Measurements from ENCODE around the gene DGKQ. TPM values are rescaled to one million over a fixed set of nuclear protein-coding genes. Genes with fewer than 3 reads are reported as not detected.

The DGKQ gene
- total RNA-seq, 1 experiment from 2014 or later = 12.4 TPM

DNA sequence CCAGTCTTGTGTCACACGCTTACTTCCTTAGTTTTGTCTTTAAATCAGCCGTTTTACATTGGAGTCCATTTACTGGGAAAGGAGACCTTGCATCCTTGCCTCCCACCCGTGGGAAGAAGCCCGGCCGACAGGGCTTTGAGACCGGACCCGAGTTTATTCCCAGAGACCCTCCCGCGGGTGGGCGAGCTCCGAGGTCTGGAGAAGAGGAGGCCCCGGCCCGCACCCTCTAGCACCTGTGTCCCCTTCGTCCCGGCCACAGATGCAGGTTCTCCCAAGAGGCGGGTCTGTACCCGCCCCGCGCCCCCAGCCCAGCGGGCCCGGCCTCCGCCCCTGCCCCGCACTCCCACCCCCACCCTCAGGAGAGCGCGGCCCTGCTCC, 23.6 kb upstream of the DGKQ start:
- Histone ChIP-seq H2BK12ac (ENCODE audit: insufficient read length, low read depth, low read length) (no peak overlapping the region), H2AK5ac (ENCODE audit: insufficient read length, low read length) (no peak overlapping the region), H3K18ac (ENCODE audit: insufficient read length, low read depth, low read length) (no peak overlapping the region), H3T11ph (ENCODE audit: low read length) (no peak overlapping the region), H3K14ac (ENCODE audit: insufficient read depth, low read length) (no peak overlapping the region), H3K27ac (ENCODE audit: insufficient read length, low read depth, low read length) (no peak overlapping the region), H4K20me1 (ENCODE audit: control insufficient read depth, insufficient read depth, insufficient read length) (no peaks in the 10 kb centered on the region), H3K9me3 (ENCODE audit: control insufficient read depth, low read depth, low read length) (no peaks in the 10 kb centered on the region), H3K79me2 (ENCODE audit: insufficient read depth, low read length) (no peaks in the 10 kb centered on the region), H2BK15ac (ENCODE audit: low read depth, low read length) (no peak overlapping the region), H3K23me2 (ENCODE audit: insufficient read length, low read depth, low read length, poor library complexity, severe bottlenecking) (peaks cover 4% of the 10 kb centered on the region), H2BK120ac (ENCODE audit: low read depth, low read length, poor library complexity, severe bottlenecking) (no peak overlapping the region), H3K23ac (ENCODE audit: insufficient read length, low read depth, low read length) (no peak overlapping the region), H3K4me2 (ENCODE audit: insufficient read depth, insufficient read length, low read length) (no peak overlapping the region), H3K27me3 (ENCODE audit: insufficient read depth, low read length) (peaks cover 29% of the 10 kb centered on the region; the same call in 1 of the 2 replicates), H2BK20ac (ENCODE audit: low read depth, low read length, poor library complexity, severe bottlenecking) (no peak overlapping the region), H4K5ac (ENCODE audit: insufficient read length, low read depth, low read length) (no peak overlapping the region), H3K4me1 (ENCODE audit: insufficient read depth, low read length) (no peaks in the 10 kb centered on the region), H3K4ac (ENCODE audit: low read depth, low read length) (no peak overlapping the region), H3K79me1 (ENCODE audit: insufficient read depth, low read depth, low read length, poor library complexity, severe bottlenecking) (no peaks in the 10 kb centered on the region), H3K9ac (ENCODE audit: extremely low read depth, insufficient read length, low read length) (no peak overlapping the region), H4K8ac (replicated peaks; ENCODE audit: insufficient read length, low read depth, low read length) (no peak overlapping the region), H3K56ac (ENCODE audit: insufficient read length, low read depth, low read length) (no peak overlapping the region), H2BK5ac (ENCODE audit: insufficient read length, low read length) (no peak overlapping the region), H2AFZ (ENCODE audit: low read length) (no peak overlapping the region), H4K91ac (ENCODE audit: insufficient read length, low read depth, low read length) (no peak overlapping the region)
- H3K36me3 Mint-ChIP-seq (ENCODE audit: insufficient read depth in 1 of 3, low read depth in 3 of 3) = no peaks in the 10 kb centered on the region
- no CpG with 5 or more reads among the region's 25 CpGs for WGBS (ENCODE audit: extremely low coverage, insufficient read length, low lambda C conversion rate)
- 0 out of 4 replicates have a peak, but pooled peaks cover 0 to 2% of the 10 kb centered on the region in 2 experiments for H3K4me1 Mint-ChIP-seq
- peak overlapping the region; percentile 43 to 70; a peak in 4 of 5 replicates for H3K4me3 Mint-ChIP-seq
- H3K27me3 Mint-ChIP-seq (ENCODE audit: low read depth) = peaks cover 63% of the 10 kb centered on the region
- TF ChIP-seq, protein P1, sequence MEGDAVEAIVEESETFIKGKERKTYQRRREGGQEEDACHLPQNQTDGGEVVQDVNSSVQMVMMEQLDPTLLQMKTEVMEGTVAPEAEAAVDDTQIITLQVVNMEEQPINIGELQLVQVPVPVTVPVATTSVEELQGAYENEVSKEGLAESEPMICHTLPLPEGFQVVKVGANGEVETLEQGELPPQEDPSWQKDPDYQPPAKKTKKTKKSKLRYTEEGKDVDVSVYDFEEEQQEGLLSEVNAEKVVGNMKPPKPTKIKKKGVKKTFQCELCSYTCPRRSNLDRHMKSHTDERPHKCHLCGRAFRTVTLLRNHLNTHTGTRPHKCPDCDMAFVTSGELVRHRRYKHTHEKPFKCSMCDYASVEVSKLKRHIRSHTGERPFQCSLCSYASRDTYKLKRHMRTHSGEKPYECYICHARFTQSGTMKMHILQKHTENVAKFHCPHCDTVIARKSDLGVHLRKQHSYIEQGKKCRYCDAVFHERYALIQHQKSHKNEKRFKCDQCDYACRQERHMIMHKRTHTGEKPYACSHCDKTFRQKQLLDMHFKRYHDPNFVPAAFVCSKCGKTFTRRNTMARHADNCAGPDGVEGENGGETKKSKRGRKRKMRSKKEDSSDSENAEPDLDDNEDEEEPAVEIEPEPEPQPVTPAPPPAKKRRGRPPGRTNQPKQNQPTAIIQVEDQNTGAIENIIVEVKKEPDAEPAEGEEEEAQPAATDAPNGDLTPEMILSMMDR (conservative IDR thresholded peaks at IDR 0.05) = no peak
- no peak overlapping the region for H3K27ac Mint-ChIP-seq
- no peak for DNase-seq
- peaks cover 0 to 2% of the 10 kb centered on the region in 2 experiments; a peak in 1 of 5 replicates for H3K9me3 Mint-ChIP-seq

Measured in H9 (cell line).